HG02973 (cell line): Measurements from ENCODE around the gene TBX10.
"Not testable (repeated sequence)": the region's sequence is repeated elsewhere in the genome, so short reads cannot be mapped to it uniquely, and the experiment has no call there.

Experiments used
- ATAC-seq: cut with Tn5 transposase; IDR thresholded peaks from one replicate; pipeline ENCODE4 v1.9.1; 2021; ENCODE audit warnings: moderate library complexity; ENCODE audit not compliant: unreplicated experiment

The TBX10 gene

DNA sequence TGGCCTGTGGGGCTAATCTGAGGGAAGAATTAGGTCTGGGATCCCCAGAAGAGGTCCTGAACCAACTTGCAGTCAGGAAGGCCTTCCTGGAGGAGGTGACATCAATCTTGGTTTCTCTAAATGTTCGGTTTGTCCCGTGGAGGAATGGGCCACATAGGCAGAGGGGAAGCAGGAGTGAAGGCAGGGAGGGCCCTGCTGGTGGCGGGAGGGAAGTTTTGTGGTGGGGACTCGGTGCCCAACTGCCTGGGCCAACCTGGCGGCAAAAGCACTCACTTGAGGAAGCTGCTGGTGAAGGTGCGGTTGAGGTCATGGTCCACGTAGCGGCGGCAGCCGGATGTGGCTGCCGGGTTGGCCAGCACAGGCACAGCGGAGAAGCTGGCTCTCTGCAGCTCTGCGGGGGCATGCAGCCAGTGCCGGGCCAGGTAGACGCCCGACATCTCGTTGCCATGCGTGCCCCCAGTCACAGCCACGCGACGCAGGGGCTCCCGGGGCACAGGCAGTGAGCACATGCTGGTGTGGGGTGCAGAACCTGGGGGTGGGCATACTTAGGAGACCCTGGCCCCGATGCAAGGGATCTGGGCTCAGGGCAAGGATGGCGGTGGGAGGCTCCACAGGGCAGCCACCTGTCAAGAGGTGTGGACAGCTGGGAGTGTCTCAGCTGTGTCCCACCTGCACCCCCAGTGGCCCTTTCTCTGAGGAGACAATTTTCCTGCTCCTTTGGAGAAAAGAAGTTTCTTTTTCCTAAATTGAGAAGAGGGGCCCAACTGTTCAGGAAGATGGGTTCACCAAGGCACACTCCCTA lies 7.2 kb upstream of the TBX10 start:
- no peak for ATAC-seq

DNA sequence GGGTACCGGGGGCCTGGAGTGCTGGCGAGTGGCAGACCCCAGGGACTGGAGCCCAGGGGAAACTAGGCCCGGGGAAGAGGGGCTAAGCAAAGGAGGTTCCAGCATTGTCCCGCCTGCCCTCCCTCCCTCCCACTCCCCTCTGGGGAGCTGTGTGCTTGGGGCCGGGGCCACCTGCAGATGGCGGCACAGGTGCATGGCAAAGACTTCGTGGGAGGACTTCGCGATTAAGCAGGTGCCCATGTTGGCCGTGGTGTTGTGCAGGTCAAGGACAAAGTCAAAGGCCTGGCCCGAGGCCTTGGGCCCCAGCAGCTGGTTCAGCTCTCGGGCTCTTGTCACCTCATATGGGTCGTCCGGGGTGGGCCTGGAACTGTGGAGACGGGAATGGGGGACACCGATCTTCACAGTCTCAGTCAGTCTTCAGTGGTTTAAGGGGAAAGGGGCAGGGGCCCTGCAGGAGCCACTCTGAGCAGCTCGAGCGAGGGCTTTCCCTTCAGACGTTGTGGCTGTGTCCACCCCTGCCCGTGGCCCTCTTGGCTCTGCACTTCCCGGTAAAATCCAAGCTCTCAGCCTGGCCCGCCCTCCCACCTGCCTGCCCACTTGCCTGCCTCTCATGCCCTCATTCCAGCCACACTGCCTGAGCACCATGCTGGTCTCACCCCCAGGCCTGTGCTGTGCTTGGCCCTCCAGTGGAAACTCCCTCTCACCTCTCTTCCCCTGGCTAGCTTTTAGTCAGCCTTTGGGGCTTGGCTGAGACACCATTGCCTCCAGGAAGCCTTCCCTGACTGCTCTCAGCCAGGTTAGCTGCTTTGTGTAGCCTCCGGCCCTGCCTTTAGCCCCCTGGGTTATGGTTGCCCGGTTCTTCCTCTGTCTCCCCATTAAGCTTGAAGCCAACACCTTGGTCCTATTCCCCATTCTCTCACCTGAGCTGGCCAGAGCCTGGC lies 6.2 kb upstream of the TBX10 start:
- no peak for ATAC-seq

DNA sequence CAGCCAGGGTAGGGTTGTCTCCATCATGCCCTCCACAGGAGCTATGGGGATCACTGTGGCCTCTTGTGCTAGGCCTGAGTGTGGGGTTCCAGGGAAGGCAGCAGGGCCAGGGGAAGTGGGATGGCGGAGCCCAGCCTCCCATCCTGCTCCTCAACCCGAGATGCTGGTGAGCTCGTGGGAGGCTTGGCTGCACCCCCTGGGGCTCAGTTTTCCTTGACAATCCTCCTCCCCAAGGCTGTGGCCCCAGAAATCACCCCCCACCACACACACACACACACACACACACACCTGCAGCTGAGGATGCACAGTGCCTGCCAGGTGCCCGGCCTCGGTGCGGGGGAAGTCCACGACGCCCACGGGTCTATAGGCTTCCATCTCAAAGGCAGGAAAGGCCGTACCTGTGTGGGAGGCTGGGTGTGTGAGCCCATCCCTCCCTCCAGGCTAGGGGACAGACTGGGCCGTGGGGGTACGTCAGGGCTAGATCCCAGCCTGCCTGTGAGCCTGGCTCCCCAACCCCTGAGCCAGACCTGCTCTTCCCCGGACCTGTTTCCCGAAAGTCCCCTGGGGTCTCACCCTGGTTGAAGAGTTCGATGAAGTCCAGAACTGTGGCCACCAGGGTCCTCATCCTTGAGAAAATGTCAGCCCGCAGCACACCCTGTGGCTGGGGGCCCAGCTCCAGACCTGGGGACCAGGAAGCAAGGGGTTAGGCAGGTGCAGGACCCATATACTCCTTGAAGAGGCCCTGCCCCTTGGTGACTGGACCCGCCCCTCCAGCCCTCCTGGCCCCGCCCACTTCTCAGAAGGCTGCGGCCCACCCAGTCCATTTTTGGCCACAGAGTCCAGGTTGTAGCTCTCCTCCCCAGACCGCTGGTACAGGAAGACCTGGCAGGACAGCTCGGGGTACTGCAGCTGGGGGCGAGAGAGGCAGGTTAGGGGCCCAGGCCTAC lies 5.2 kb upstream of the TBX10 start:
- no peak for ATAC-seq

DNA sequence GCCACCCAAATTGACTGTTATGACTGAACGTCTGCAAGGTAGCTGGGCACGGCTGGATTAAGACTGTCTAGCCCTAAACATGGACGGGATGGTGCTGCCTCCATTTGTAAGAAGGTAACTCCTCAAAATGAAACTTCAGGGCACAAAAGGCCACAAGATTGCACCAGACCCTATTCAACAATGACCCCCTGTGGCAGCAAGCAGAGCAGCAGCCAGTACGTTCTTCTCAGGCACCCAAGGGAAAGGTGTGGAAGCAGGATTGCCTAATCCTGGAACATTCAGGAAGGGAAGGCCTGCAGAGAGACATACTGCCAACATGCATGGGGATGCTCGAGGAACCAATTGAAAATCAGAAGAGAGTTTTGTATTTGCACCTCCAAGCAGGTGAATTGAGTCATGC lies 4.5 kb upstream of the TBX10 start:
- no peak for ATAC-seq

GRCh38 chr11:67642173-67643120 lies 2.9 kb upstream of the TBX10 start:
- no peak for ATAC-seq

DNA sequence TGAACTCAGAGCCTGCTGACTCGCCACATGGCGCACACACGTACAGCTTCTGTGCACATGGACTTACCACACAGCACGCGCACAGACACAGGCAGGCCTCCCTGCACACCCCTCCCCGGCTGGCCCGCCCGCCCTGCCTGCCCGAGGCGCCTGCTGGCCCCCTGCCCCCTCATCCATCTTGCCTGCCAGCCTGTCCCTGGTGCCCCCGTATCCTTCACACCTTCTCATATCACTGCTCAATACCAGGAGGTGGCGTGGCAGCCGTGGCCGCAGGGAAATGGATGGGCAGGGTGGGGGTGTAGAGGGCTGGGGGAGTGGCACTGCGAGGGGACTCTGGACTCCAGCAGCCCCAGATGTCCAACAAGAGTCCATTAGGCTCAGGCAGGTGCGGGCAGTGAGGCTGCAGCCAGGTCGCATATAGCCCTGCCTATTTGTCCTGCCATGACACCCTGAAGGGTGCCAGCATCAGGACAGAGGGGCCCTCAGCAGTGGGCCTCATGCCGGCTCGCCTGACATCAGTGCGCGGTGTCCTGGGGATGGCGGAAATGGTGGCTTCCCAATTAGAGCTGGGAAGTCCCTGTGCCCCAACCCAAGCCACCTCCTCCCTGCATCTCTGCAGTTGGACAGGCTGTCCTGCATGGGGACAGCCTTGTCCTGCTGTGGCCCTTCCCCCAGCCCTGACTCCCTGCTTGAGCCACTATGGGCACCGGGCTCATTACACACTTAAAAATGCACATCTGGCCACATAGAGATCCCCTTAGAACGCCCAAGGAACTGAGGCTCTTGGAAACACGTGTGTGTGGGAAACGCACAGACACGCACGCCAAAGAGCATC lies 2.0 kb upstream of the TBX10 start:
- no peak for ATAC-seq

DNA sequence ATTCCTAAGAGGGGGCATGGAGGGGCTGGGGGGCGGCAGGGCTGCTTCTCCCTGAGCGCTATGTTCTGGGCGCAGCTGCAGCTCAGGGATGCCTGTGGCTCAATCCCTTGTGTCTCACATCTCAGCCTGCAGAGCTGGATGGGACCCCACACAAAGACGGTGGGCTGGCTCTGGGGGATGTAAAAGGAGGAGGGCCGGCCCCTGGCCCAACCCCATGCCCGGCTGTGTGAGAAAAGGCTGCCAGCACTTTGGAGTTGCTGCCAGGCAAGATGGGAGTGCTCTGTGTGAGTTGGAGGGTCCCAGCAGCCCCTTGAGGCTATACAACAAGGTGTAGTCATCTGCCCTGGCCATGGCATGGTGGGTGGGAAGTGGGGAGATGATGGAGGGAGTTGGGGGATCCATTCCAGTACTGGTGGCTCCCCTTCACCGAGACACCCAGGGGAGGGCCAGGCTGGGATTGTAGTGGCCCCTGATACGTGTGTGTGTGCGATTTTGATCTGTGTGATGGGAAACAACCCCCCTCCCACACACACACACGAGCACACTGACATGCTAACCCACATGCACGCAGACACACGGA lies 1.3 kb upstream of the TBX10 start:
- ATAC-seq: no peak

- no peak for ATAC-seq
These were observed 626 bp upstream of the TBX10 start for GRCh38 chr11:67640021-67640757.

DNA sequence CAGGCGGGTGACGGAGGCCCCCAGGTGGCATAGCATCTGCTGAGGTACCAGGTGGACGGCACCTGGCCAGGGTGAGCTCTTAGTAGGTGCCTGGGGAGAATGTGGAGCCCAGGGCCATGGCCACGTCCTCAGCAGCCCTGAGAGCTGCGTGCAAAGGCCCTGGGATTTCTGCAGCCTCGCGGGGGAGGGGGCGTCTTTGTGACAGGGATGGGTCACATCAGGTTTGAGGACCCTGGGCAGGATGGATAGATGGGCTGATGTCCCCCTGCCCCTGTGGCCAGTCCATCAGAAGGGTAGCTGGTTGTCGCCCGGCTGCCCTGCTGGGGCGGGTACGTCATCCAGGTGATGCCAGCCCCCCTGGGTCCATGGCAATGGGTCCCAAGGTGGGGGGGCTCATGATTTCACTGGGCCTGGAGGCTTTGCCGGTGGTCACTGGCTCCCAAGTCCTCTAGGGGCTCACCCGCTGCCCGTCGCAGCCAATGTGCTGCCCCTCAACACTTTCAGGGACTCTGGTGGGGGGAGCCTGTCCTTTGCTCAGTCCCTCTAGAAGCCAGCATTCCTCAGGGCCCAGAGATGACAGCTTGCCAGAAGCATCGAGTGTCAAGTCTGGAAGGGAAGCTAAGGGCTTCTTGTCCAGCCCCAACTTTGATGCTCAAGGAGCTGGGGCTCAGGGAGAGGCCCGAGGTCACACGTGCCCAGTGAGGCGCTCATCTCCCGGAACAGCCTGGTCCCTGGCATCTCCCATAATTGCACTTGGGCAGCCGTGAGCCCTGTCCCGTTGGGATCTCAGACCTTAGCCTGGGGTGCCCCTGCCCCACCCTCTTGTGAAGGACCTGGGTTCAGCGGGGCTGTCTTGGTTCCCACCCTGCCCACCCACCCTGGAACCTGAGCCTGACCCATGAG lies 777 bp downstream of the TBX10 start:
- ATAC-seq: no peak

- ATAC-seq: not testable (repeated sequence)
These were observed 2.1 kb downstream of the TBX10 start for GRCh38 chr11:67637441-67637840.

- no peak for ATAC-seq
These were observed 2.6 kb downstream of the TBX10 start for GRCh38 chr11:67636962-67637361.

DNA sequence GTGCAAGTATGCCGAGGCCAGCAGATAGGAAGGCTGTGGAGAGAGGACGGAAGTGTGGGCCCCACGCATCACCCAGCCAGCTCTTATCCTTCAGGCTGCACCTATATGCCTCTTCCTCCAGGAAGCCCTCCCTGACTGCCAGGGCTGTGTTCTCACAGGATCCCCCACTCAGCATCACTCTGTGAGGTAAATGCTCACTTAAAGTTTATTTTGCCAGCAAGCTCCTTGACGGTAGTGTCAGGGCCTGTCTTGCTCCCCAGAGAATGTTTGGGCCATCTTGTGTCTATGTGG lies 4.4 kb downstream of the TBX10 start:
- no peak for ATAC-seq

- ATAC-seq: no peak
These were observed 5.0 kb downstream of the TBX10 start for GRCh38 chr11:67634366-67635230.

GRCh38 chr11:67633758-67634365 lies 5.7 kb downstream of the TBX10 start:
- no peak for ATAC-seq

- ATAC-seq: no peak
These were observed 6.4 kb downstream of the TBX10 start for GRCh38 chr11:67632982-67633755.
